WTC11 (cell line): ENCODE measurements around the gene DCLK2.

Experiments
- CBFB ChIP-seq: sonication (generic); formaldehyde crosslinking; IDR thresholded peaks from 2 replicates; pipeline ENCODE4 v1.8.1; 2022; ENCODE audit warnings: mild to moderate bottlenecking, low read depth, missing genetic modification reagents
- ELF4 ChIP-seq: sonication (generic); formaldehyde crosslinking; IDR thresholded peaks from 2 replicates; pipeline ENCODE4 v1.8.1; 2022; ENCODE audit warnings: low read depth, mild to moderate bottlenecking, moderate library complexity, missing genetic modification reagents
- FOXK1 ChIP-seq: sonication (generic); formaldehyde crosslinking; IDR thresholded peaks from 2 replicates; pipeline ENCODE4 v1.8.0; 2022; ENCODE audit warnings: mild to moderate bottlenecking, moderate library complexity, missing genetic modification reagents
- NR1H2 ChIP-seq: sonication (generic); formaldehyde crosslinking; IDR thresholded peaks from 2 replicates; pipeline ENCODE4 v1.9.0; 2021; ENCODE audit warnings: mild to moderate bottlenecking, moderate library complexity, missing genetic modification reagents
- TF ChIP-seq, protein P1 (sequence below): fragments of 200-600 bp; IDR thresholded peaks from 2 replicates; pipeline ENCODE4 v1.8.0; 2022; ENCODE audit warnings: antibody characterized with exemption
- TF ChIP-seq, protein P2 (sequence below): fragments of 250-450 bp; sonication (Bioruptor Pico); IDR thresholded peaks from 2 replicates; pipeline ENCODE4 v1.8.0; 2021; ENCODE audit warnings: mild to moderate bottlenecking

DNA sequence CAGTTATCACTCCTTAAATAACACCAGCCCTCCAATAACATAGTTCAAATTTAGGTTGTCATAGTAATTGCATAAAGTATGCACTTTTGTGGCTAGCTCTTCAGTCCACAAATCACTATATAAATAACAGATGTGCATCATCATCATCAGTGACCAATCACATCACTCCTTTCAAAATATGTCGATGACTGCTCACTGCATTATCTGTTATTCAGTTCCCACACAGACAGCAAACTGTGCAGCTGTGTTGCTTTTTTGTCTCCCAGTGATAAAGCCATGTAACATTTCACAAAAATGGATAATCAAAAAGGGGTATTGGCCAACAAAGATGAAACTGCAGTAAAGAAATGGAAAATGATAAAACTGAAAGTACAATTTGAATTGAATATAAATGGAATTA, 205.4 kb downstream of the DCLK2 start:
- TF ChIP-seq ELF4 (CRISPR knock-in tag) (no peak), CBFB (CRISPR knock-in tag) (no peak), NR1H2 (CRISPR knock-in tag) (no peak), FOXK1 (no peak)
- TF ChIP-seq, protein P1, sequence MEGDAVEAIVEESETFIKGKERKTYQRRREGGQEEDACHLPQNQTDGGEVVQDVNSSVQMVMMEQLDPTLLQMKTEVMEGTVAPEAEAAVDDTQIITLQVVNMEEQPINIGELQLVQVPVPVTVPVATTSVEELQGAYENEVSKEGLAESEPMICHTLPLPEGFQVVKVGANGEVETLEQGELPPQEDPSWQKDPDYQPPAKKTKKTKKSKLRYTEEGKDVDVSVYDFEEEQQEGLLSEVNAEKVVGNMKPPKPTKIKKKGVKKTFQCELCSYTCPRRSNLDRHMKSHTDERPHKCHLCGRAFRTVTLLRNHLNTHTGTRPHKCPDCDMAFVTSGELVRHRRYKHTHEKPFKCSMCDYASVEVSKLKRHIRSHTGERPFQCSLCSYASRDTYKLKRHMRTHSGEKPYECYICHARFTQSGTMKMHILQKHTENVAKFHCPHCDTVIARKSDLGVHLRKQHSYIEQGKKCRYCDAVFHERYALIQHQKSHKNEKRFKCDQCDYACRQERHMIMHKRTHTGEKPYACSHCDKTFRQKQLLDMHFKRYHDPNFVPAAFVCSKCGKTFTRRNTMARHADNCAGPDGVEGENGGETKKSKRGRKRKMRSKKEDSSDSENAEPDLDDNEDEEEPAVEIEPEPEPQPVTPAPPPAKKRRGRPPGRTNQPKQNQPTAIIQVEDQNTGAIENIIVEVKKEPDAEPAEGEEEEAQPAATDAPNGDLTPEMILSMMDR: no peak
- TF ChIP-seq, protein P2, sequence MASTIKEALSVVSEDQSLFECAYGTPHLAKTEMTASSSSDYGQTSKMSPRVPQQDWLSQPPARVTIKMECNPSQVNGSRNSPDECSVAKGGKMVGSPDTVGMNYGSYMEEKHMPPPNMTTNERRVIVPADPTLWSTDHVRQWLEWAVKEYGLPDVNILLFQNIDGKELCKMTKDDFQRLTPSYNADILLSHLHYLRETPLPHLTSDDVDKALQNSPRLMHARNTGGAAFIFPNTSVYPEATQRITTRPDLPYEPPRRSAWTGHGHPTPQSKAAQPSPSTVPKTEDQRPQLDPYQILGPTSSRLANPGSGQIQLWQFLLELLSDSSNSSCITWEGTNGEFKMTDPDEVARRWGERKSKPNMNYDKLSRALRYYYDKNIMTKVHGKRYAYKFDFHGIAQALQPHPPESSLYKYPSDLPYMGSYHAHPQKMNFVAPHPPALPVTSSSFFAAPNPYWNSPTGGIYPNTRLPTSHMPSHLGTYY (CRISPR knock-in tag): no peak
